B cell (primary cell): Measurements from ENCODE around the gene RNFT2. TPM values are rescaled to one million over a fixed set of nuclear protein-coding genes. Genes with fewer than 3 reads are reported as not detected.
A peak's percentile ranks its signal among the peaks of the same experiment; 100 is the strongest.

Experiments
- ATAC-seq: fragments of 200-7000 bp; cut with Tn5 transposase; one replicate; pipeline ENCODE4 v1.10.0; 2021; ENCODE audit warnings: low read depth, mild to moderate bottlenecking, moderate number of reproducible peaks, moderate library complexity
- CTCF ChIA-PET: fragments of 350-600 bp; sonication (Branson Sonifier 250); formaldehyde crosslinking; loops from one replicate; lab custom pipeline; 2021; ENCODE audit warnings: antibody characterized with exemption, inconsistent platforms; lab: Charles Lee
- POLR2A ChIA-PET: fragments of 350-600 bp; sonication (Branson Sonifier 250); formaldehyde crosslinking; loops from one replicate; lab custom pipeline; 2021; ENCODE audit warnings: antibody characterized with exemption; lab: Charles Lee
- DNase-seq: peaks from one replicate; pipeline ENCODE4 v3.0.0; 2013
- H2AFZ ChIP-seq: 2 replicates; pipeline ENCODE4 v1.6.1; 2012; ENCODE audit warnings: mild to moderate bottlenecking, low read depth, low read length; ENCODE audit not compliant: insufficient read depth, poor library complexity, severe bottlenecking
- H3K27ac ChIP-seq, 2 donors: 1 replicate in 1 of 2; 2 replicates in 1 of 2; pipeline ENCODE4 v1.5.1; 2012 to 2013; ENCODE audit warnings: low read length in 2 of 2, mild to moderate bottlenecking in 2 of 2, moderate library complexity in 1 of 2
- H3K27me3 ChIP-seq, 4 experiments: fragments of 200-600 bp in 1 of 4; sonication (generic) in 1 of 4; replicated peaks in 1 of 4; 1 replicate in 2 of 4; 2 replicates in 2 of 4; pipeline versions ENCODE4 v1.6.1 to v1.7.0; 2013 to 2016; ENCODE audit warnings: low read length in 3 of 4, mild to moderate bottlenecking in 2 of 4, mixed read lengths in 1 of 4, moderate library complexity in 1 of 4; ENCODE audit not compliant: insufficient read depth in 4 of 4, control insufficient read depth in 3 of 4; ENCODE audit errors: control extremely low read depth in 1 of 4
- H3K36me3 ChIP-seq, 2 experiments: replicated peaks in 1 of 2; 1 replicate in 1 of 2; 2 replicates in 1 of 2; pipeline versions ENCODE4 v1.6.1 to v1.7.1; 2013; ENCODE audit warnings: low read length in 1 of 2; ENCODE audit not compliant: insufficient read depth in 2 of 2, control insufficient read depth in 1 of 2; ENCODE audit errors: control extremely low read depth in 1 of 2, extremely low read depth in 1 of 2
- H3K4me1 ChIP-seq, 2 donors: fragments of 200-600 bp in 1 of 2; sonication (generic) in 1 of 2; 1 replicate in 1 of 2; 2 replicates in 1 of 2; pipeline versions ENCODE4 v1.5.1 to v1.6.1; 2013 to 2017; ENCODE audit warnings: low read length in 2 of 2; ENCODE audit not compliant: control insufficient read depth in 2 of 2, insufficient read depth in 2 of 2
- H3K4me2 ChIP-seq: replicated peaks from 2 replicates; pipeline ENCODE3; 2012; ENCODE audit warnings: mild to moderate bottlenecking, low read depth, low read length; ENCODE audit not compliant: poor library complexity, severe bottlenecking
- H3K4me3 ChIP-seq, 5 experiments: fragments of 200-600 bp in 1 of 5; sonication (generic) in 1 of 5; 1 replicate in 3 of 5; 2 replicates in 2 of 5; pipeline versions ENCODE4 v1.5.1 to v1.7.0; 2011 to 2016; ENCODE audit warnings: low read length in 4 of 5, mild to moderate bottlenecking in 4 of 5, low read depth in 2 of 5, control low read depth in 1 of 5, moderate library complexity in 1 of 5; ENCODE audit not compliant: insufficient read depth in 1 of 5; ENCODE audit errors: control extremely low read depth in 1 of 5, extremely low read depth in 1 of 5
- H3K79me2 ChIP-seq: fragments of 200-600 bp; sonication (generic); one replicate; pipeline ENCODE4 v1.6.0; 2016; ENCODE audit warnings: low read length; ENCODE audit not compliant: control insufficient read depth, insufficient read depth
- H3K9ac ChIP-seq: fragments of 200-600 bp; sonication (generic); 2 replicates; pipeline ENCODE4 v1.6.1; 2017; ENCODE audit warnings: mild to moderate bottlenecking, low read length, moderate library complexity
- H3K9me3 ChIP-seq, 3 donors: one replicate each; pipeline versions ENCODE4 v1.6.1 to v1.7.1; 2013; ENCODE audit warnings: low read length in 2 of 3; ENCODE audit not compliant: control insufficient read depth in 2 of 3, insufficient read depth in 1 of 3; ENCODE audit errors: control extremely low read depth in 1 of 3
- H4K20me1 ChIP-seq: 2 replicates; pipeline ENCODE4 v1.6.0; 2012; ENCODE audit warnings: mild to moderate bottlenecking, low read length; ENCODE audit not compliant: insufficient read depth, control insufficient read depth, poor library complexity, severe bottlenecking
- H3K27ac Mint-ChIP-seq: one replicate; pipeline ENCODE4 v1.8.0; 2021; ENCODE audit warnings: mixed read lengths
- H3K27me3 Mint-ChIP-seq: one replicate; pipeline ENCODE4 v1.8.0; 2021; ENCODE audit warnings: mixed read lengths
- H3K4me1 Mint-ChIP-seq: one replicate; pipeline ENCODE4 v1.8.0; 2021; ENCODE audit warnings: mixed read lengths
- H3K4me3 Mint-ChIP-seq: one replicate; pipeline ENCODE4 v1.8.0; 2021; ENCODE audit warnings: mixed read lengths
- H3K9me3 Mint-ChIP-seq: one replicate; pipeline ENCODE4 v1.8.0; 2022; ENCODE audit warnings: mixed read lengths; ENCODE audit not compliant: insufficient read depth
- CTCF ChIP-seq: fragments of 200-600 bp; IDR thresholded peaks from one replicate; pipeline ENCODE4 v1.8.0; 2022; ENCODE audit warnings: antibody characterized with exemption, mild to moderate bottlenecking
- EZH2 ChIP-seq: IDR thresholded peaks from 2 replicates; pipeline ENCODE4 v1.6.1; 2012; ENCODE audit warnings: borderline replicate concordance, low read depth, mild to moderate bottlenecking, moderate library complexity, low read length; ENCODE audit not compliant: insufficient read depth, poor library complexity, severe bottlenecking
- WGBS: methylation state at CpG from one replicate; pipeline ENCODE4 v1.1.5; 2013; ENCODE audit warnings: missing lambda C conversion rate; ENCODE audit not compliant: insufficient coverage; 5-methylcytosine and 5-hydroxymethylcytosine counted together
- intact Hi-C: fragments of 100-400 bp; cut with micrococcal nuclease; formaldehyde crosslinking; loops from one replicate; pipeline ENCODE4 v1.10.0; 2022
- polyA minus RNA-seq: library from RNA; depleted of rRNA, polyadenylated mRNA; stranded (reverse); fragments of >200 nt; gene quantifications from 2 replicates; pipeline ENCODE4 v1.2.3, GENCODE V29; 2012
- polyA plus RNA-seq: library from polyadenylated mRNA; depleted of rRNA; stranded (reverse); fragments of >200 nt; gene quantifications from 2 replicates; pipeline ENCODE4 v1.2.3, GENCODE V29; 2012
- total RNA-seq, 2 donors: library from RNA; stranded (reverse); fragments of 120-200 nt in 1 of 2; gene quantifications; 1 replicate in 1 of 2; 2 replicates in 1 of 2; pipeline versions ENCODE4 v1.2.3 to v1.2.4, GENCODE V29; 2013 to 2022

Gene RNFT2
- total RNA-seq: 18.2 and 23.0 TPM in 2 replicates
- total RNA-seq (2013): 3.3 TPM
- polyA plus RNA-seq: 5.2 and 7.5 TPM in 2 replicates
- polyA minus RNA-seq: 5.7 and 11.6 TPM in 2 replicates

- peak; percentile 7 for TF ChIP-seq CTCF
- TF ChIP-seq EZH2: no peak
- Mint-ChIP-seq H3K4me1 (peaks cover 33% of the 10 kb centered on the region), H3K9me3 (no peaks in the 10 kb centered on the region), H3K27ac (peak within 1 kb of the TSS; percentile 90), H3K27me3 (no peaks in the 10 kb centered on the region), H3K4me3 (peak within 1 kb of the TSS; percentile 97)
- H3K36me3 ChIP-seq: peaks cover 5 to 12% of the 10 kb centered on the region in 2 experiments
- ATAC-seq (peak; percentile 95), DNase-seq (peak; percentile 99)
- H3K4me3 ChIP-seq: peak within 1 kb of the TSS; percentile 62 to 92 (median 76)
- H2AFZ ChIP-seq: peak within 1 kb of the TSS; percentile 97
- H3K79me2 ChIP-seq: peaks cover 66% of the 10 kb centered on the region
- ChIA-PET CTCF (interaction anchor here (0.8 to 0.9 kb wide), 2 partner anchors 143 to 145 kb away, joined by 3 to 4 read pairs; partner anchors contain the start of gene HRK), POLR2A (interaction anchor here (0.5 to 1.0 kb wide), 4 partner anchors 42 to 143 kb away, joined by 3 to 5 read pairs (median 4); partner anchors contain the start of gene HRK)
- intact Hi-C loops: loop anchor here (1.0 to 5.0 kb wide), 5 partner anchors 64 to 179 kb away; partner anchors contain the start of genes FBXW8 and MAP1LC3B2
- peaks cover 18 to 20% of the 10 kb centered on the region in 2 donors for H3K4me1 ChIP-seq
- H3K9ac ChIP-seq: peak within 1 kb of the TSS; percentile 93
- no peaks in the 10 kb centered on the region for H3K27me3 ChIP-seq
- H4K20me1 ChIP-seq: peaks cover 28% of the 10 kb centered on the region
- H3K27ac ChIP-seq: peak within 1 kb of the TSS; percentile 1 to 81
- peak within 1 kb of the TSS; percentile 100 for H3K4me2 ChIP-seq
- WGBS: under 1% methylated on average over 80 of the region's 80 CpGs
- no peaks in the 10 kb centered on the region for H3K9me3 ChIP-seq
Observed at GRCh38 chr12:116737774-116738657, at the start of gene RNFT2, which contains the start of gene SPRING1. Gene RNFT2 (plus strand): TSS chr12:116738315. CDS start chr12:116740498, 2,183 bp downstream. Gene SPRING1 (minus strand): TSS chr12:116738069. CDS start chr12:116737900, 169 bp downstream.
